DMS79 (cell line): ENCODE measurements around the gene C8G.

Experiments
- DNase-seq: peaks from one replicate; lab custom pipeline; 2025; lab: John Stamatoyannopoulos, UW

The C8G gene

DNA sequence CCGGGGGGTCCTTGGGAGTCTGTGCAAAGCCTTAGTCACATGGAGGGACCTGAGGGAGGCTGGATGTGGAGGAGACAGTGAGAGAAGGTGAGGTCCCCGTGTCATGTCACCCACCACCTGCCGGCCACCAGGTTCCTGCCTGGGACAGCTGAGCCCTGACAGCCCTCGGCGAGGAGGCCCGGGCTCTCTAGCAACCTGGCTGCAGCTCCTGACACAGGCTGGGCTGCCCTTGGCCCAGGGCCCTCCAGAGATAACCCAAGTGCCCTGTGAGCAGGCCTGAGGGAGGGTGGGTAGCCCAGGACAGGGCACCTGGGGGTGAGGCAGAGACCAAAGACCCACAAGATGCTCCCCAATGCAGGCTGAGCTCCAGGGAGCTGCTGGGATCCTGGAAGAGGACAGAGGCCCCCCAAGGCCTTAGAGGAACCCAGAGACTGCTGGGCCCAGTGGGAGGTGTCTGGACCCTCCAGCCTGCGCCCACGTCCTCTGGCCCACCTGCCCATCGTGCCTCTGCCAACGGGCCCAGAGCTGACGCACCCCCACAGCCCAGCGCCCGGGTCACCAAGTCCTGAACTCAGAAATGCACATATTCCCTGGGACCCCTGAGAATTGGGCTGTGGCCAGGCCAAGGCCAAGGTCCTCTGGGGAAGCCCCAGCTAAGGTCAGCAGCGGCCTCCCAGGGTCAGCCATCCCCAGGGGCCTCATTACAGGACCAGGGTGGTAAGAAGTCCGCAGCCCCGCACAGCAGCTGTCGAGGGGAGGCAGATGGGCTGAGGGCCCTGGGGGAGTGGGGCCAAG is 23.5 kb downstream of the C8G start:
- no peak for DNase-seq

DNA sequence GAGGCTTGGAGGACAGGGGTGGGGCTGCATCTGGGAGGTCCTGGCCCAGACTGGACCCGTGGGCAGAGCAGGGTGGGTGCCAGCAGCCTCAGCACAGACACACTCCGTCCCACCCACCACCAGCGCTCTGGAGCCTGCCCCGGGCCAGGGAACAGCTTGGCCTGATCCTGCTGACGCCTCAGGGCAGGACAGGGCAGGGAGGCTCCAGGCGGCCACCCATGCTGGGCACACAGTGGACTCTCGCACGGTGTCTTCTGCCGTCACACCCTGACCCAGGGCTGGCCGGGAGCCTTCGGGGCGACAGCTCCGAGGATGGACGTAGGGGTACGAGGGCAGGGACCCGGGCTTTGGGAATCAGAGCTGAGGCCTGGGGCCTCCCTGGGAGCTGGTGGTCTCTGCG is 24.1 kb downstream of the C8G start:
- no peak for DNase-seq

DNA sequence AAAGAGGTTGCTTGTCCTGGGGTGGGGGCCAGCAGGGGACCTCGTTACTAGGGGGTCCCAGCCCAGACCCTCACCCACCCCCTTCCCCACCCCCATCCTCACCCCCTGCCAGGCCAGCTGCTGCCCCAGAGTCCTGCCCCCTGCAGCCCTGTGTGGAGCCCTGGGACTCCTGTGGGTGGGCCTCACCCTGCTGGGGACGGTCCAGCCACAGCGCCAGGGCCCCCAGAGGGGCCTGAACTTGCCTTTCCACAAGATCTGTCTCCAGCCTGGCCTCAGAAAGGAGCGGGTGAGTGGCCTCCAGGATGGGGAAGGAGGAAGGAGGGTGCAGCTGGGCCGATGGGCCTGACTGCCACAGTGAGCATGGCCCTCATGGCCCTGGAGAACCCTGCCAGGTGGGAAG is 24.7 kb downstream of the C8G start:
- no peak for DNase-seq

DNA sequence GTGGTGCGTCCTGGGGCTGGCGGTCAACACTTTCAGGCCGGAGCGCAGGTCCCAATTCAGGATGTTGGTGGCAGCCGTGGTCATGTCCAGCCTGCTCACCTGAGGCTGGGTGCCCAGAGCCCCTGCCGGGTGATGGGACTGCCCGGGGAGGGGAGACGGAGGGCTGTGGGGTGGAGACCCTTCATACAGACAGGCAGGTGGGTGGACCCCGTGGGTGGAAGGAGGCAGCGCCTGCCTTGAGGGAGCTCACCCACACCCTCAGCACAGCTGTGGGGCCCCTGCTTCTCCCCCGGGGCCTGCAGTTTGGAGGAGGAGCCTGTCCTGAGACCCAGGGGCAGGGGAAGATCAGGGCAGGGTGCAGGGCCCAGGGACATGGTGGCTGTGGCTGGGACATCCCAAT is 25.3 kb downstream of the C8G start:
- no peak for DNase-seq

DNA sequence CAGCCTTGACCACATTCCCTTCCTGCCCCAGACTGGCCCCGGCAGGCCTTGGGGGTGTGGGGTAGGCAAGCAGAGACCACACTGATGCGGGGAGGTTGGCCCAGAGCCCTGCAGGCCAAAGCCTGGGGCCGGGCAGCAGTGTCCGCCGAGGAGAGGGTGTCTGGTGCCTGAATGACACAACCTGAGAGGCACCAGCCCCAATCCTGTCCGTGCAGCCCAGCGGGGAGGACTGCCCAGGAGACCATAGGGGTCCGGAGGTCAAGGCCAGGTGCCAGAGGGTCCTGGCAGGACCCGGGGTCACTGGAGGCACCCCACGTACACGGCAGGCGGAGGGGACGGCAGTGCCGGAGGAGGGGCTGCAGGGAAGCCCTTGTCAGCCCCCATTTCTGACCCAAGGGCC is 26.7 kb downstream of the C8G start:
- no peak for DNase-seq

DNA sequence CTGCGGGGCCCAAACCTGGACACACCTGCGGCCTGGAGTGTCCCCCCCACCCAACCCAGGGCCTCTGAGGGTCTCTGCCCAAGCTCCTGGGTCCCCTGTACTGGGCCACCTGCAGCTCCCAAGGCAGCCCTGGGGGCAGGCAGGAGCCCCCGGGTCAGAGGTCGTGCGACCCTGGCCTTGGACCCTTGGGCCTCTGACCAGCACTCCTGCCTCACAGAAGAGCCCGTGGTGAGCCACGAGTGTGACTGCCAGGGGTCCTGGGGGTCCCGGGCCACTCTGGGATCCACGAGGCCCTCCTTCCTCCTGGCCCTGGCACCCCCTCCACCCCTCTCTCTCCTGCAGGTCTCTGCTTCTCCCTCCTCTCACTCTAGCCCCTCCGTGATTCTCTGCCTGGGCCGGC is 27.3 kb downstream of the C8G start:
- no peak for DNase-seq

DNA sequence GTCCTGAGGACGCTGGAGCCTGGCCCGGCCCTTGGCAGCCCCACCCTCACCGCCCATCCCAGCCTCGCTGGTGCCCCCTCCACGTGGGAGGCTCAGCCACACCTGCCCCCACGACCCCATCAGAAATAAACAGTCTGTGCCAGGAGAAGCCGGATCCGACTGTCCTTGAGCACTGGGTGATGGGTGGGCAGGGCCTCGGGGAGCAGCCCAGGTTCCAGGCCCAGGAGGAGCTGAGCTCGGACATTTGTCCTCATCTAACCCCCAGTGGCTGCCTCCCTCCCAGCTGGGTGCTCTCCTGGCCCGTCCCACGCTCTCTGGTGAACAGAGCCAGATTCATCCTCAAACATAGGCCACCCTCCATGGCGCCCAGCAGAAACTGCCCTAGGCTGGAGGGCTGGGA is 27.7 kb downstream of the C8G start:
- no peak for DNase-seq

DNA sequence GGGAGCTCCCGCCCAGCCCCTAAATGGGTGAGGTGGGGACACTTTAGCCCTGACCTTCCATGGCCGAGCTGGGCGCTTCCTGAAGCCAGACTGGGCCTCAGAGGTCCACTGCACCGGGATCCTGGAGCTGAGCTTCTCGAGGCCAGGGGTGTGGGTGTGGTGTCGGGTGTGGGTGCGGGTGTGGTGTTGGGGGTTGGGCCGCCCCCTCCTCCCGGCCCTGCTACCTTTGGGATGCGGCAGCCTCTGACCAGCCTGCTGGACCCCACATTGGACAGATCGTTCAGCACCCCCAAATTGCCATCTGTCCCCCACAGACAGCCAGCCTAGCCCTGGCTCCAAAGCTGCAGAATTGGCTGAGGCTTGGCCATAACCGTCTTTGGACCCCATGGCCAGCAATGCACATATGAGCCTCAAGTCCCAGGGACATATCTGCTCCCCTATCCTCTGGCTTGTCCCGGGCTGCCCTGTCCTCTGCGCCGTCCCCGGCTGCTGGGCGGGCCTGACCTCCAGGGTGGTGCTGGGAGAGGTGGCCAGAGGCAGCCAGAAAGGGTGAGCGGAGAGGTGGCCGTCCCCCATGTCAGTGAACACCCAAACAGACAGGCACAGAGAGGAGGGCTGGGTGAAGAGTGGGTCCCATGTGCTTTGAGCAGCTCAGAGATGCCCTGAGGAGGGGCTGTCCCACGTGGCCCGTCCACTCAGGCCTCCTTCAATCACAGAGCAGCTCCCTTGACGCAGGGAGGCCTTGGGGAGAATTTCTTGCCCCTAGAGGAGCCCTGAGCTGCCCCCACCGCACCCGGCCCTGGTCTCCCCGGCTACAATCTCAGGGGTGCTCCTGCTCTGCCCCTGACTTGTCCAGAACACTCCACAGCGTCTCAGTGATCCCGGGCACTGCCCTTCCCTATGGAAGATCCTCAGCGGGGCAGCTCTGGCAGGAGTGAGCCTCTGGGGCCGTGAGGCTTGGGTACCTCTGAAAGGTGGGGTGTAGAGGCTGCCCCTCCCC is 28.9 kb downstream of the C8G start:
- no peak for DNase-seq

DNA sequence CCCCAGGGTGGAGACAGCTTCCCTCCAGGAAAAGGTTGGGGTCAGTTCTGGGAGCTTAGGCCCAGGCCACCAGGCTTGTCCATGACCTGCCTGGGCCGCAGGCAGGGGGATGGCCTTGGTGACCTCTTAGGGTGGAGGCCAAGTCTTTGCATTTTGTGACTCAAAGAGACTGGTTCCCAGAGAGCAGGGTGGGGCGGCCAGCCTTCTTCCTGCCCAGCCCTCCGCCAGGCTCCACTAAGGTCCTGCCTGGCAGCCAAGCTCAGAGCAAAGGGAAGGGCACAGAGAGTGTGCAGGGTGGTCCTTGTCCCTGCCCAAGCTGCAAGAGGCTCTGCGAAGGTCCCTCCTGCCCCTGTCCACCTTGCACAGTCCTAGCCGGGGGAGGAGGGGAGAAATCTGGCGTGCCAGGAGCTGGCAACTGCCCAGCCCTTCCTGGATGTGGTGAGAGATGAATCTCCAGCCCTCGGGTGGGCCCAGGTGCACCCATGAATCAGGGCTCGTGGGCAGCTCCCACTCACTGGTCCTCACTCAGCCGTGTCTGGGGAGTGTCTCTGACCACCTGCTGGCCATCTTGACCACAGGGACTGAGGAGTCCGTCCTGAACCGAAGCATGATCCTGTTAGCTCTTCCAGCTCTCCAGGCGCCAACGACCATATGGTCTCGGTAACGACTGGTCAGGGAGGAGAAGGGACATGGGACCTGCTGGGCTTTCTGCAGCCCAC is 29.9 kb downstream of the C8G start:
- DNase-seq, result no peak

DNA sequence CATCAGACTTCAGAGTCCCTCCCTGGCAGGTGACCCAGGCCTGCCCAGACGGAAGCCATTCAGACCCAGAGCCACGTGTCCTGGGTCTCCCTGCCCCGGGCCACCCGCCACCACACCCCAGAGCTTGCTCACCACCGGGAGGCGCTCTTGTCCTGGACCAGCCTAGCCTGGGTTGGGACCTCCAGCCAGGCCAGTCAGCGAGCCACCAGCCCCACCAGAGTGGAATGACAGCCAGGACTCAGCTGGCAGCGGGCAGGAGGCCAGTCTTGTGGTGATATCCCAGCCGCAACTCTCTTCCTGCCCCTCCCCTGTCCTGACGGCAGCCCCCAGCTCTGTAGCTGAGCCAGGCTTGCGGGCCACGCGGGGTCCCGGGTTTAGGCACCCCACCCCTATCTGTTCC is 30.6 kb downstream of the C8G start:
- no peak for DNase-seq

DNA sequence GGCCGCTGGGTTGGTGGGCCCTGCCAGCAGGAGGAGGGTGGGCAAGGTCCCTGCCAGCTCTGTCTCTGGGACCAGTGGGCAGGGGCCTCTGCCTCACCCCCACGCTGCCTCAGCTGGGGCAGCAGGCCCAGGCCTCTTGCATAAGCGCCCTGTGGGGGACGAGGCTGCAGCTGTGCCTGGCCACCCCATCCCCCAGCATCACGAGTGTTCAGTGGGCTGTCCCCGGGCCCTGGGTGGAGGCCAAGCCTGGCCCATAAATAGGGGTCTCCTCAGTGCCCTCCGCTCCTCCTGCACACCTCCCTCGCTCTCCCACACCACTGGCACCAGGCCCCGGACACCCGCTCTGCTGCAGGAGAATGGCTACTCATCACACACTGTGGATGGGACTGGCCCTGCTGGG is 32.2 kb downstream of the C8G start, which contains the start of gene PTGDS:
Gene PTGDS, plus strand, starts transcription at position 282 of the 400 bp plus-strand sequence. Its CDS starts 75 bp downstream, at position 357.
- DNase-seq, result no peak

DNA sequence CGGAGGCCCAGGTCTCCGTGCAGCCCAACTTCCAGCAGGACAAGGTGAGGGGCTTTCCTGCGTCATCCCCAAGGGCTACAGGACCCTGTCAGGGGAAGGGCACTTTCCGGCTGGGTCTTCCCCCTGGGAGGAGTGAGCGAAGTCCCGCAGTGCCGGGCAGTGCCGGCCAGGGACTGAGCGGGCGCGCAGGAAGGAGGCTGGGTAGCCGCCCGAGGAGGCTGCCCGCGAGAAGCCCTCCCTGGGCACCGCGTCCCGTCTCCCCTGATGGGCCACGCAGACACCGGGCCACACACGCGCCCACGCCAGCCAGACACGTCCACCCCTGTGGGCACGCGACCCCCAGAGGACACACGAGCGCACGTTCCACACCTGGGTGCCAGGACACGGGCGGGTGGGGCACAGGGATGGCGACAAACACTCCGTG is 32.6 kb downstream of the C8G start:
- no peak for DNase-seq

DNA sequence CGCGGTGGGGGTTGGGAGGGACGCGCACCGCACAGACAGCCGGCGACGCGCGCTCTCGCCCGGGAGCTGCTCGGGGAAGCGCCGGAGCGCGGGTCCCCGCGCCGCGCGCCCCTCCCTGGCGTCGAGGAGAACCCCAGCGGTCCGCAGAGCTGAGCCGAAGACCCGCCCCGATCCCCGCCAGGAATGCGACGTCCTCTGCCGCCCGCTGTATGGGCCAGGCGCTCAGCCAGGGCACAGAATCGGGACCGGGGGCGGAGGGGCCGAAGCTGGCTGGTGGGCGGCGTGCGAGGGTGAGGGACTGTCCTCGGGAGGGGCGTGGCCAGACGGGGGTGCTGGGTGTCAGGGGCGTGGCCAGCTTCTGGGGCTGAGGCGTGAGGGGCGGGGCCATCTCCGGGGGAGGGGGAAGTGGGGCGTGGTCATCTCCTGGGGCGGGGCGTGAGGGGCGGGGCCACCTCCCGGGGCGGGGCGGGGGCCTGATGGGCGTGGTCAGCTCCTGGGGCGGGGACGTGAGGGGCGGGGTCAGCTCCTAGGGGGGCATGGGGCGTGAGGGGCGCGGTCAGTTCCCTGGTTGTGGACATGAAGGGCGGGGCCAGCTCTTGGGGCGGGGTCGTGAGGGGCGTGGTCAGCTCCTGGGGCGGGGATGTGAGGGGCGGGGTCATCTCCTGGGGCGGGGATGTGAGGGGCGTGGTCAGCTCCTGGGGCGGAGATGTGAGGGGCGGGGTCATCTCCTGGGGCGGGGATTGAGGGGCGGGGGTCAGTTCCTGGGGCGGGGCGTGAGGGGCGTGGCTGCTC is 33.2 kb downstream of the C8G start:
- no peak for DNase-seq

DNA sequence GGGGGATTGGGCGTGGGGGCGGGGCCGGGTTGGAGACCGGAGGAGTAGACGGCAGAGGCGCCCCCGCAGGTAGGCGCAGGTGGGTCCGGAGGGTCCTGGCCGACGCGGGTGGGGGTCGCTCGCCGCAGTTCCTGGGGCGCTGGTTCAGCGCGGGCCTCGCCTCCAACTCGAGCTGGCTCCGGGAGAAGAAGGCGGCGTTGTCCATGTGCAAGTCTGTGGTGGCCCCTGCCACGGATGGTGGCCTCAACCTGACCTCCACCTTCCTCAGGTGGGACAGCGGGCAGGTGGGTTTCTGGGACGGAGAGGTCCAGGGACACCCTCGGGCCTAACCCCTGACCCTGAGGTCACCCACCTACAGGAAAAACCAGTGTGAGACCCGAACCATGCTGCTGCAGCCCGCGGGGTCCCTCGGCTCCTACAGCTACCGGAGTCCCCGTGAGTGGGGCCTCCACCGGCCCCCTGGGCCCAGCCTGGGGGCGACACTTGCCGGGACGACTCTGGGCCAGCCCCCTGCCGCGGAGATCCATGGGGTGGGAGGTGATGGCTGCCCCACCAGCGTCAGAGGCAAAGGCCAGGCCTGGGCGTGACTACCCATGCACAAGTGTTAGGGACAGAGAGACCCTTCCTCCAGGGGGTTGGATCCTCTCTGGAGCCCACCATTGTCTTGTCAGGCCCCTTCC is 34.0 kb downstream of the C8G start:
- DNase-seq, result no peak

DNA sequence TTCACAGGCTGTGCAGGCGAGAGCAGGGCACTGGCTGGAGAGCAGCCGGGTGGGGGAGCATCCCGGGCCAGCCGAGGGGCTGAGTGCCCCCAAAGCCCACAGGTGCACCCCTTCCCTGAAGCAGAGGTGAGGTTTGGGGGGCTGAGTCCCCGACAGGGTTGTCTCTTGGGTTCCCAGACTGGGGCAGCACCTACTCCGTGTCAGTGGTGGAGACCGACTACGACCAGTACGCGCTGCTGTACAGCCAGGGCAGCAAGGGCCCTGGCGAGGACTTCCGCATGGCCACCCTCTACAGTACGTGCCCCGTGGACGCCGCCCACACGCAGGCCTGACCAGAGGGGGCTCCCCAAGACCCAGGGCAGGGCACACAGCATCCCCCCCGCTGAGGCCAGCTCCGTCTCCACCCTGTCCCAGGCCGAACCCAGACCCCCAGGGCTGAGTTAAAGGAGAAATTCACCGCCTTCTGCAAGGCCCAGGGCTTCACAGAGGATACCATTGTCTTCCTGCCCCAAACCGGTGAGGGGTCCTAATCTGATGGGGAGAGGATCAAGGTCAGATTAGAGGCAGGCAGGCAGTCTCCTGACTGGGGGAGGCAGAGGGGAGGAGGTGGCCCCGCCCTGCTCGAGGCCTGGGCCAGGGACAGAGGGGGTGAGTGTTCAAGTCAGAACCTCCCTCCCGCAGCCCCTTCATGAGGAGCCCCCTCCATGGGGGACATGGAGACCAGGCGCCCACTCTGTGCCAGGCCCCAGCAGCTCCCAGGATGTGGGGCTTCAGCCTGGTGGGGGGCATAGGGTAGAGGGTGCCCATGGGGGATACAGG is 34.9 kb downstream of the C8G start:
- DNase-seq, result no peak

DNA sequence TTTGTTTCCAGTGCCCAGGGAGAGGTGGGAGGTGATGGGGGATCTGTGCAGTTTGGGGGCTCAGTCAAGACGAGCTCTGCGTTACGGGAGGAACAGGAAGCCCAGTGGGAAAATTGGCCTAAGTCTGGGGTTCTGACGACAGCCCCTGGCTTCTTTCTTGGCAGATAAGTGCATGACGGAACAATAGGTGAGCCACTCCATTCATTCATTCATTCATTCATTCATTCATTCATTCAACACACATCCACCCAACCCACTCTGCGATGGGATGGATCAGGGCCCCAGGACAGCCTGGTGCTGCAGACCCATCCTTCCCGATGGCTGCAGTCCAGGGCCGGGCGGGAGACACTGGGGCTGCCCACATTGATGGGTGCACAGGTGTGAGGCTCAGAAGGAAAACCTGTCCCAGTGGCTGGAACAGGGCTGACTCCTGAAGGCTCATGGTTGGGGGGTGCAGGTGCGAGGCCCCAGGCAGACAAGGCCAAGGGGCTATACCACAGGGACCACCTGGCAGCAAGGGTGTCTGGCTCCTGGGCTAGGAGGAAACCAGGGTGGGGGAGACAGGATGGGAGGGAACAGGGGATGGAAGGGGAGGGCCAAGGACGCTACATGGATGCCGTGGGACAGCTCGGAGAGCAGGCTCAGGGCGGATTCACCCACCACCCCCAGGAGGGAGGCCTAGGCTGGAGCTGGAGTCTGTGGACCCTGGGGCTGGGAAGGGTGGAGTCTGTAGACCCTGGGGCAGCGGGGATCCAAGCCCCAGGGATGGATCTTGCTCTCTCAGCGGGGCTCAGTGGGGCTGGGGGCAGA is 35.8 kb downstream of the C8G start:
- DNase-seq, result no peak

DNA sequence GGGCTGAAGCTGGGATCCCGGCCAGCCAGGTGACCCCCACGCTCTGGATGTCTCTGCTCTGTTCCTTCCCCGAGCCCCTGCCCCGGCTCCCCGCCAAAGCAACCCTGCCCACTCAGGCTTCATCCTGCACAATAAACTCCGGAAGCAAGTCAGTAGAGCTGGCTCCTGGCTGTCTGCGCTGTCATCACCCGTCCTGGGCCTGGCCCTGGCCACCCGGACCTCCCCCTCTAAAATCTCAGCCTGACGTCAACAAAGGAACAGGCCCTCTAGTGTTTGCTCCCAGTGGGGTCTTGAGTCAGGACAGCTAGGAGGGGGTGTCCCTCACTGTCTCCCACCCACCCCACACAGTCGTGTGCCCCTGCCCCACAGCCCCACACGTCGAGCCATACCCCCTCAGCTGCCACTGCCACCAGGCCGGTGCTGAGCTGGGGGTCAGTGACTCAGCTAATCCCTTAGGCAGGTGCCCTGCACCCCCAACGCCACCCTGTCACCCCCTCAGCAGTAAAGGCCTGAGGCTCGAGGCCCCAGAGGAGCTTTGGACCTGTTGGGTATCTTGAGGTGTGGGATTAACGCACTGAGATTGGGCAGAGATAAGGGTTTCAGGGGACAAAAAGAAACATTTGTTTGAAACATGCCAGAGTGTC is 36.7 kb downstream of the C8G start:
- DNase-seq, result no peak

DNA sequence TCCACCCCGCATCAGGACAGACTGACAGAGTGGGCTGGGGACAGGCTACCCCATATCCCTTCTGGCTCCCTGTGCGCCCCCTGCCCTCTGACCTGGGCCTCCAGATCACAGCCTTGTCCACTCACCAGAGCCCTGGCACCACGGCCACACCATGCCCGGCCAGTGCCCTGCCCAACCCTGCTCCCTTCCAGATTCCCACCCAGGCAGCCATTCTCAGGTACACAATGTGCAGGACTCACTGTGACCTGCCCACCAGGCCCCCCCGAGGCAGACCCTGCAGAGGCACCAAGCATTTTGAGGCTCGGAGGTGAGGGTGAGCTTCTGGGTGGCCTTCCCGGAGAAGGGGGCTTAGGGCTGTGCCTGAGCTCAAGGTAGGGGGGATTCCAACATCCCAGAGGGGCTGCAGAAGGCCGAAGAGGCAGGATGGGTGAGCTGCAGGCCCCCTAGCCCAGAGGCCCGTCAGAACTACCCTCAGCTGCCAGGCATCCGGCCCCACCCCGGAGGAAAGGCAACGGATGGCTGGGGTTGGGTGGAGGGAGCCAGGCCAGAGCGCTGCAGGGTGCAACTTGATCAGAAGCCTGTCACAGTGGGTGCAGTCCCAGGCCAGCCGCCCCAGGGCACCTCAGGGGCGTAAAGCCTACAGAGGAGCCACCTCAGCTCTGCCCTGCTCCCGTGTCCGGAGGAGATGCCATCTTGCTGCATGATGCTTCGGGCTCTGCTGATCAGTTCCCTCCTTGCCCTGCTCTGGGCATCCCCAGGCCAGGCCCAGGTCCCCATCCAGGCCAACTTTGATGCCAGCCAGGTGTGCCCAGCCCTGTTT is 37.4 kb downstream of the C8G start, which contains the start of gene LCNL1:
Gene LCNL1, plus strand, starts transcription at position 762 of the 820 bp plus-strand sequence. CDS start 594 bp downstream, outside the sequence.
- no peak for DNase-seq
